HL-60 (cell line): ENCODE measurements around the gene RSRC1.

Source experiments
- POLR2AphosphoS5 ChIP-seq: IDR thresholded peaks from 2 replicates; pipeline ENCODE4 v1.6.1; 2012; ENCODE audit warnings: low read depth
- TF ChIP-seq, protein P1 (sequence below): IDR thresholded peaks from one replicate; pipeline ENCODE4 v1.5.1; 2011; ENCODE audit warnings: low read length, control low read depth, inconsistent platforms; ENCODE audit not compliant: insufficient read depth

DNA sequence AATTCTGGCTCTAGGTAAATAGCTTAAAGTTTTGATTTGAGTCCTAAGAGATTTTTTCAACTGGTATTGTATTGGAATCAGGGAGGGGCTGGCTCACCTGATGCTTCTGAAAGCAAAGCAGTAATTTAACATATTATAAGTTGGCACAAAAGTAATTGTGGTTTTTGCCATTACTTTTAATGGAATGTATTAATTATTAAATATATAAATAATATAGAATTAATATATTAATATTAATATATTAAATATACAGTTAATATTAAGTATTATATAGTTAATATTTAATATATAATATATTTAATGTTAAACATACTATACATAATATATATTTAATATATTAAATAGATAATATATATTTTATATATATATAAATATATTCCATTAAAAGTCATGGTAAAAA is 10.4 kb downstream of the RSRC1 start:
- TF ChIP-seq, protein P1, sequence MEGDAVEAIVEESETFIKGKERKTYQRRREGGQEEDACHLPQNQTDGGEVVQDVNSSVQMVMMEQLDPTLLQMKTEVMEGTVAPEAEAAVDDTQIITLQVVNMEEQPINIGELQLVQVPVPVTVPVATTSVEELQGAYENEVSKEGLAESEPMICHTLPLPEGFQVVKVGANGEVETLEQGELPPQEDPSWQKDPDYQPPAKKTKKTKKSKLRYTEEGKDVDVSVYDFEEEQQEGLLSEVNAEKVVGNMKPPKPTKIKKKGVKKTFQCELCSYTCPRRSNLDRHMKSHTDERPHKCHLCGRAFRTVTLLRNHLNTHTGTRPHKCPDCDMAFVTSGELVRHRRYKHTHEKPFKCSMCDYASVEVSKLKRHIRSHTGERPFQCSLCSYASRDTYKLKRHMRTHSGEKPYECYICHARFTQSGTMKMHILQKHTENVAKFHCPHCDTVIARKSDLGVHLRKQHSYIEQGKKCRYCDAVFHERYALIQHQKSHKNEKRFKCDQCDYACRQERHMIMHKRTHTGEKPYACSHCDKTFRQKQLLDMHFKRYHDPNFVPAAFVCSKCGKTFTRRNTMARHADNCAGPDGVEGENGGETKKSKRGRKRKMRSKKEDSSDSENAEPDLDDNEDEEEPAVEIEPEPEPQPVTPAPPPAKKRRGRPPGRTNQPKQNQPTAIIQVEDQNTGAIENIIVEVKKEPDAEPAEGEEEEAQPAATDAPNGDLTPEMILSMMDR, result no peak
- TF ChIP-seq POLR2AphosphoS5, result no peak
